ENCODE results near the gene MRPL54.

GRCh38 chr19:3723110-3723488, 39.4 kb upstream of the MRPL54 start:
- TF ChIP-seq EP300 (IDR thresholded peaks at IDR 0.05) (no peak), CTCF (IDR thresholded peaks at IDR 0.05) (no peak), POLR2A (IDR thresholded peaks at IDR 0.05) (no peak)

Measured in gastroesophageal sphincter (tissue), 3 donors.